ENCODE results near the gene VN1R2. TPM values are rescaled to one million over a fixed set of nuclear protein-coding genes. Genes with fewer than 3 reads are reported as not detected.
"Not testable (repeated sequence)": the region's sequence is repeated elsewhere in the genome, so short reads cannot be mapped to it uniquely, and the experiment has no call there.

VN1R2 gene
- polyA plus RNA-seq, result not detected

GRCh38 chr19:53257715-53258342 is at the start of gene VN1R2:
TSS of gene VN1R2 (plus strand) at chr19:53258292. CDS start at chr19:53258376, 84 bp downstream.
- not testable (repeated sequence) for H3K36me3 ChIP-seq (ENCODE audit: control insufficient read depth in 2 of 2, insufficient read depth in 2 of 2, low read length in 1 of 2); H3K27me3 ChIP-seq (ENCODE audit: control insufficient read depth in 1 of 2, insufficient read depth in 2 of 2, low read length in 2 of 2); H3K9me3 ChIP-seq (ENCODE audit: control insufficient read depth in 2 of 2, insufficient read depth in 1 of 2, low read depth in 1 of 2, low read length in 1 of 2); H3K4me1 ChIP-seq (ENCODE audit: control insufficient read depth in 2 of 2, insufficient read depth in 2 of 2, low read length in 1 of 2); H3K27ac ChIP-seq (ENCODE audit: low read depth in 2 of 2, low read length in 1 of 2); H3K4me3 ChIP-seq (ENCODE audit: low read depth in 1 of 2, low read length in 2 of 2)
- 63 to 69% methylated on average over 14 of the region's 14 CpGs for WGBS, 2 donors

- H3K36me3 ChIP-seq (ENCODE audit: control insufficient read depth in 2 of 2, insufficient read depth in 2 of 2, low read length in 1 of 2), result peaks cover 10 to 15% of the 10 kb centered on the region in 2 donors
- 97 to 98% methylated on average over 3 of the region's 3 CpGs for WGBS, 2 donors
These were observed 46.5 kb upstream of the VN1R2 start for GRCh38 chr19:53211554-53211953.

GRCh38 chr19:53212703-53213320 is 45.3 kb upstream of the VN1R2 start:
- no peak overlapping the region for H3K27ac ChIP-seq (ENCODE audit: low read depth in 2 of 2, low read length in 1 of 2)
- H3K9me3 ChIP-seq (ENCODE audit: control insufficient read depth in 2 of 2, insufficient read depth in 1 of 2, low read depth in 1 of 2, low read length in 1 of 2), result peaks cover 19 to 31% of the 10 kb centered on the region in 2 donors
- H3K4me1 ChIP-seq (ENCODE audit: control insufficient read depth in 2 of 2, insufficient read depth in 2 of 2, low read length in 1 of 2), result no peaks in the 10 kb centered on the region
- H3K4me3 ChIP-seq (ENCODE audit: low read depth in 1 of 2, low read length in 2 of 2), result no peak overlapping the region
- H3K36me3 ChIP-seq (ENCODE audit: control insufficient read depth in 2 of 2, insufficient read depth in 2 of 2, low read length in 1 of 2), result peaks cover 10 to 15% of the 10 kb centered on the region in 2 donors
- WGBS, 2 donors, result 92 to 97% methylated on average over 2 of the region's 2 CpGs
- no peaks in the 10 kb centered on the region for H3K27me3 ChIP-seq (ENCODE audit: control insufficient read depth in 1 of 2, insufficient read depth in 2 of 2, low read length in 2 of 2)

More at GRCh38 chr19:53211554-53211953, 46.5 kb upstream of the VN1R2 start:
- H3K27me3 ChIP-seq (ENCODE audit: control insufficient read depth in 1 of 2, insufficient read depth in 2 of 2, low read length in 2 of 2); H3K27ac ChIP-seq (ENCODE audit: low read depth in 2 of 2, low read length in 1 of 2); H3K4me3 ChIP-seq (ENCODE audit: low read depth in 1 of 2, low read length in 2 of 2); H3K4me1 ChIP-seq (ENCODE audit: control insufficient read depth in 2 of 2, insufficient read depth in 2 of 2, low read length in 1 of 2): not testable (repeated sequence)
- peaks cover 17 to 29% of the 10 kb centered on the region in 2 donors for H3K9me3 ChIP-seq (ENCODE audit: control insufficient read depth in 2 of 2, insufficient read depth in 1 of 2, low read depth in 1 of 2, low read length in 1 of 2)

- not testable (repeated sequence) for H3K27me3 ChIP-seq (ENCODE audit: control insufficient read depth in 1 of 2, insufficient read depth in 2 of 2, low read length in 2 of 2); H3K4me1 ChIP-seq (ENCODE audit: control insufficient read depth in 2 of 2, insufficient read depth in 2 of 2, low read length in 1 of 2); H3K4me3 ChIP-seq (ENCODE audit: low read depth in 1 of 2, low read length in 2 of 2); H3K36me3 ChIP-seq (ENCODE audit: control insufficient read depth in 2 of 2, insufficient read depth in 2 of 2, low read length in 1 of 2); H3K27ac ChIP-seq (ENCODE audit: low read depth in 2 of 2, low read length in 1 of 2)
- WGBS, 2 donors, result 97 to 99% methylated on average over 21 to 28 of the region's 28 CpGs
- peaks cover 5 to 14% of the 10 kb centered on the region in 2 donors for H3K9me3 ChIP-seq (ENCODE audit: control insufficient read depth in 2 of 2, insufficient read depth in 1 of 2, low read depth in 1 of 2, low read length in 1 of 2)
These were observed 35.4 kb upstream of the VN1R2 start for GRCh38 chr19:53222716-53223115.

GRCh38 chr19:53224606-53225005 is 33.5 kb upstream of the VN1R2 start:
- no peak overlapping the region for H3K27ac ChIP-seq (ENCODE audit: low read depth in 2 of 2, low read length in 1 of 2)
- no peaks in the 10 kb centered on the region for H3K36me3 ChIP-seq (ENCODE audit: control insufficient read depth in 2 of 2, insufficient read depth in 2 of 2, low read length in 1 of 2)
- no peaks in the 10 kb centered on the region for H3K27me3 ChIP-seq (ENCODE audit: control insufficient read depth in 1 of 2, insufficient read depth in 2 of 2, low read length in 2 of 2)
- H3K4me1 ChIP-seq (ENCODE audit: control insufficient read depth in 2 of 2, insufficient read depth in 2 of 2, low read length in 1 of 2), result no peaks in the 10 kb centered on the region
- no peak overlapping the region for H3K4me3 ChIP-seq (ENCODE audit: low read depth in 1 of 2, low read length in 2 of 2)
- peaks cover 3 to 14% of the 10 kb centered on the region in 2 donors for H3K9me3 ChIP-seq (ENCODE audit: control insufficient read depth in 2 of 2, insufficient read depth in 1 of 2, low read depth in 1 of 2, low read length in 1 of 2)
- 96% methylated on average over 17 to 20 of the region's 20 CpGs for WGBS, 2 donors

- WGBS, 2 donors, result 94% methylated on average over 4 of the region's 4 CpGs
These were observed 20.8 kb upstream of the VN1R2 start for GRCh38 chr19:53237114-53237777.

GRCh38 chr19:53246498-53246897 is 11.6 kb upstream of the VN1R2 start:
- peaks cover 0 to 15% of the 10 kb centered on the region in 2 donors for H3K36me3 ChIP-seq (ENCODE audit: control insufficient read depth in 2 of 2, insufficient read depth in 2 of 2, low read length in 1 of 2)
- no peaks in the 10 kb centered on the region for H3K27me3 ChIP-seq (ENCODE audit: control insufficient read depth in 1 of 2, insufficient read depth in 2 of 2, low read length in 2 of 2)
- no peak overlapping the region for H3K4me3 ChIP-seq (ENCODE audit: low read depth in 1 of 2, low read length in 2 of 2)
- peaks cover 3 to 13% of the 10 kb centered on the region in 2 donors for H3K9me3 ChIP-seq (ENCODE audit: control insufficient read depth in 2 of 2, insufficient read depth in 1 of 2, low read depth in 1 of 2, low read length in 1 of 2)
- H3K27ac ChIP-seq (ENCODE audit: low read depth in 2 of 2, low read length in 1 of 2), result no peak overlapping the region
- H3K4me1 ChIP-seq (ENCODE audit: control insufficient read depth in 2 of 2, insufficient read depth in 2 of 2, low read length in 1 of 2), result no peaks in the 10 kb centered on the region
- WGBS, 2 donors, result 95 to 100% methylated on average over 1 of the region's 1 CpG

More at GRCh38 chr19:53237114-53237777, 20.8 kb upstream of the VN1R2 start:
- Histone ChIP-seq H3K9me3 (ENCODE audit: control insufficient read depth in 2 of 2, insufficient read depth in 1 of 2, low read depth in 1 of 2, low read length in 1 of 2) (peaks cover 14 to 26% of the 10 kb centered on the region in 2 donors), H3K27ac (ENCODE audit: low read depth in 2 of 2, low read length in 1 of 2) (no peak overlapping the region), H3K27me3 (ENCODE audit: control insufficient read depth in 1 of 2, insufficient read depth in 2 of 2, low read length in 2 of 2) (no peaks in the 10 kb centered on the region), H3K4me3 (ENCODE audit: low read depth in 1 of 2, low read length in 2 of 2) (no peak overlapping the region), H3K4me1 (ENCODE audit: control insufficient read depth in 2 of 2, insufficient read depth in 2 of 2, low read length in 1 of 2) (no peaks in the 10 kb centered on the region), H3K36me3 (ENCODE audit: control insufficient read depth in 2 of 2, insufficient read depth in 2 of 2, low read length in 1 of 2) (peaks cover 7 to 9% of the 10 kb centered on the region in 2 donors)

GRCh38 chr19:53254411-53255341 is 3.4 kb upstream of the VN1R2 start, which contains the start of gene ZNF677:
TSS of gene ZNF677 (minus strand) at chr19:53254873. CDS start at chr19:53251550, 3,323 bp downstream.
- no peaks in the 10 kb centered on the region for H3K27me3 ChIP-seq (ENCODE audit: control insufficient read depth in 1 of 2, insufficient read depth in 2 of 2, low read length in 2 of 2)
- peaks cover 0 to 4% of the 10 kb centered on the region in 2 donors for H3K9me3 ChIP-seq (ENCODE audit: control insufficient read depth in 2 of 2, insufficient read depth in 1 of 2, low read depth in 1 of 2, low read length in 1 of 2)
- H3K4me1 ChIP-seq (ENCODE audit: control insufficient read depth in 2 of 2, insufficient read depth in 2 of 2, low read length in 1 of 2), result no peaks in the 10 kb centered on the region
- 3 to 4% methylated on average over 64 to 72 of the region's 72 CpGs for WGBS, 2 donors
- peaks cover 4 to 7% of the 10 kb centered on the region in 2 donors for H3K36me3 ChIP-seq (ENCODE audit: control insufficient read depth in 2 of 2, insufficient read depth in 2 of 2, low read length in 1 of 2)
- H3K4me3 ChIP-seq (ENCODE audit: low read depth in 1 of 2, low read length in 2 of 2), result peak within 1 kb of the TSS; percentile 63 to 79
- peak within 1 kb of the TSS; percentile 78 to 92 for H3K27ac ChIP-seq (ENCODE audit: low read depth in 2 of 2, low read length in 1 of 2)

- H3K4me1 ChIP-seq (ENCODE audit: control insufficient read depth in 2 of 2, insufficient read depth in 2 of 2, low read length in 1 of 2); H3K36me3 ChIP-seq (ENCODE audit: control insufficient read depth in 2 of 2, insufficient read depth in 2 of 2, low read length in 1 of 2); H3K4me3 ChIP-seq (ENCODE audit: low read depth in 1 of 2, low read length in 2 of 2); H3K27ac ChIP-seq (ENCODE audit: low read depth in 2 of 2, low read length in 1 of 2); H3K9me3 ChIP-seq (ENCODE audit: control insufficient read depth in 2 of 2, insufficient read depth in 1 of 2, low read depth in 1 of 2, low read length in 1 of 2); H3K27me3 ChIP-seq (ENCODE audit: control insufficient read depth in 1 of 2, insufficient read depth in 2 of 2, low read length in 2 of 2): not testable (repeated sequence)
- 85 to 90% methylated on average over 4 of the region's 5 CpGs for WGBS, 2 donors
These were observed 9.5 kb downstream of the VN1R2 start, which contains the start of gene VN1R4 for GRCh38 chr19:53267623-53268022. TSS of gene VN1R4 (minus strand) at chr19:53267723. CDS start at chr19:53267665, 58 bp downstream.

Measured in esophagus (tissue), 2 donors.